Measurements from ENCODE around the gene TNF. TPM values are rescaled to one million over a fixed set of nuclear protein-coding genes. Genes with fewer than 3 reads are reported as not detected.
A peak's percentile ranks its signal among the peaks of the same experiment; 100 is the strongest.

TNF gene
- total and polyA plus RNA-seq, 4 experiments from 2014 or later, result 3.9 to 28.2 (median 17.5) TPM

DNA sequence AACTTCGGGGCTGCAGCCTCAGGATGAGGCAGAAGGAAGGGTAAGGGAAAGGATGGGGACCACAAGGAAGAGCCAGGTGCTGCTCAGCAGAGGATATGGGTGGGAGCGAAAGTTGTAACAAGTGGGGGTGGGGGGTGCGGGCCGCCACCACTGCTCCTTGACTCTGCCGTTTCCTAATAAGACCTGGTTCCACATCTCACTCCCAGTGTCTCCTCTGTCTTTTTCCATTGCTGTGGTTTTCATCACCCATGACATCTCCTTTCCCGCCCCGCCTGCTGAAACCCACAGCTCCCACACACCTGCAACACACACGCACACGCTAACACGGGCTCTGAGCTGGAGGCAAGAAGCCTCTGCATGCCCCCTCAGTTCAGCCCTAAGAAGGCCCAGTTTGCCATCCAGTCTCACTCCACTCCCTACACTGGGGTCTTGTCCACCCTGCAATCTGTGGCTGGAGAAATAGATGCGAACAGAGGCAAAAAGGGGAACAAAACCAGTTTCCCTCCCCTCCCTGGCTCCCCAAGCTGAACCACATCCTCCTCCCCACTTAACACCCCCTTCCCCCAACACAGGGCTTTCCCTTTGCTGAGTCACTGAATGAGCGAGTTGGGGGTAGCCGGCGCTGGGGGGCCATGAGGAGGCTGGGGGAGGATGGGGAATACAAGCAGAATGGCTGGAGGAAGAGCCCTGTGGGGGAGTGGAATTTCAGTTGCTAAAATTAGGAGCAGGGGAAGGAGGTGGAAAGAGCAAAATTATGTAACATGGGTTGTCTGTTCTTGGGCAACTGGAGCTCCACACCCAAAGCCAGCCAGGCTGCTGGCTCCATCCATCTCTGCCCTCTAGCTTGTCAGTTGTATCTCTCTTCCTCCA is 16.5 kb upstream of the TNF start:
- Histone ChIP-seq H3K4me1 (ENCODE audit: insufficient read depth, low read length) (peaks cover 79% of the 10 kb centered on the region), H3K4me3 (ENCODE audit: low read length in 2 of 2) (peak overlapping the region; percentile 1 to 53), H3K9me3 (ENCODE audit: control insufficient read depth in 1 of 2, low read length in 2 of 2) (no peaks in the 10 kb centered on the region), H3K36me3 (ENCODE audit: insufficient read depth, low read length) (no peaks in the 10 kb centered on the region), H3K27ac (ENCODE audit: low read depth, low read length) (peak overlapping the region; percentile 58), H3K27me3 (ENCODE audit: insufficient read depth, low read length) (no peaks in the 10 kb centered on the region)
- H3K27ac Mint-ChIP-seq, result peak overlapping the region; percentile 91 to 99 (median 95)
- DNase-seq, result peak; percentile 64 to 89 (median 72)
- ChIA-PET CTCF (ENCODE audit: partially characterized antibody) (interaction anchor here (0.8 to 35.1 kb wide), 6 partner anchors 9 to 40 kb away, joined by 3 to 1152 read pairs (median 8); partner anchors contain the start of genes ATP6V1G2, LST1, LTB and NCR3), POLR2A (ENCODE audit: partially characterized antibody) (interaction anchor here (0.6 to 52.5 kb wide), 12 partner anchors 9 to 304 kb away, joined by 3 to 3597 read pairs (median 3); partner anchors contain the start of genes ABHD16A, ATP6V1G2, BAG6 and DDAH2)
- peaks cover 48 to 77% (median 62%) of the 10 kb centered on the region in 4 donors for H3K4me1 Mint-ChIP-seq
- H3K27me3 Mint-ChIP-seq, result no peaks in the 10 kb centered on the region
- intact Hi-C loops (cut with micrococcal nuclease), result loop anchor here (1.0 kb wide), 2 partner anchors 9 to 23 kb away; partner anchors contain the start of gene LTB
- H3K4me3 Mint-ChIP-seq, result peak overlapping the region; percentile 76 to 90 (median 84)
- H3K9me3 Mint-ChIP-seq, result no peaks in the 10 kb centered on the region
- H3K36me3 Mint-ChIP-seq, result peaks cover 17 to 20% of the 10 kb centered on the region in 2 donors

DNA sequence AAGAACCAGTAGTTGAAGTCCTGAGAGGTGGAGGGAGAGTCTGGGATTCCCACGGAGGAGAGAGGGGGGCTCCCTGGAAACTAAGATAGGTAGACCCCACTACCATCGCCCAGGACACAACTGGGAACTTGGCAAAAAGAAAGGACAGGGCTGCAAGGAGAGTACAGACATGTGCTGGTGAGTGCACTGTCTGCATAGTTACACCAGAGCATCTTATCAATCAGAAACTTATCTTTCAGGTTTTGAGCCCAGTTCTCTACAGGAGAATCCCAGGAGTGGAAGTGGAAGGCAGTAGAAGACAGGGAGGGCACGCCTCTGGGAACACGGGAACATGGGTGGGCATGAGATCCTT is 15.8 kb upstream of the TNF start:
- H3K36me3 ChIP-seq (ENCODE audit: insufficient read depth, low read length), result no peaks in the 10 kb centered on the region
- Mint-ChIP-seq H3K4me3 (peak overlapping the region; percentile 78 to 90 (median 84)), H3K27me3 (no peaks in the 10 kb centered on the region), H3K27ac (peak overlapping the region; percentile 91 to 99 (median 95)), H3K4me1 (peaks cover 50 to 82% (median 63%) of the 10 kb centered on the region in 4 donors), H3K9me3 (no peaks in the 10 kb centered on the region), H3K36me3 (peaks cover 19 to 22% of the 10 kb centered on the region in 2 donors)
- CTCF ChIA-PET (ENCODE audit: partially characterized antibody), result interaction anchor here (0.8 to 35.1 kb wide), 7 partner anchors 8 to 39 kb away, joined by 3 to 1152 read pairs (median 10); partner anchors contain the start of genes ATP6V1G2, LST1, LTB and NCR3
- H3K4me3 ChIP-seq (ENCODE audit: low read length in 2 of 2), result peak overlapping the region in 1 of 2 donors; percentile 53
- H3K9me3 ChIP-seq (ENCODE audit: control insufficient read depth in 1 of 2, low read length in 2 of 2), result no peaks in the 10 kb centered on the region
- POLR2A ChIA-PET (ENCODE audit: partially characterized antibody), result interaction anchor here (0.9 to 52.5 kb wide), 8 partner anchors 10 to 303 kb away, joined by 3 to 3597 read pairs (median 8); partner anchors contain the start of genes ABHD16A, BAG6, DDX39B and LST1
- intact Hi-C loops (cut with micrococcal nuclease), result loop anchor here (1.0 kb wide), 2 partner anchors 9 to 23 kb away; partner anchors contain the start of gene LTB
- H3K4me1 ChIP-seq (ENCODE audit: insufficient read depth, low read length), result peaks cover 82% of the 10 kb centered on the region
- peak overlapping the region; percentile 58 for H3K27ac ChIP-seq (ENCODE audit: low read depth, low read length)
- no peak for DNase-seq
- H3K27me3 ChIP-seq (ENCODE audit: insufficient read depth, low read length), result no peaks in the 10 kb centered on the region

DNA sequence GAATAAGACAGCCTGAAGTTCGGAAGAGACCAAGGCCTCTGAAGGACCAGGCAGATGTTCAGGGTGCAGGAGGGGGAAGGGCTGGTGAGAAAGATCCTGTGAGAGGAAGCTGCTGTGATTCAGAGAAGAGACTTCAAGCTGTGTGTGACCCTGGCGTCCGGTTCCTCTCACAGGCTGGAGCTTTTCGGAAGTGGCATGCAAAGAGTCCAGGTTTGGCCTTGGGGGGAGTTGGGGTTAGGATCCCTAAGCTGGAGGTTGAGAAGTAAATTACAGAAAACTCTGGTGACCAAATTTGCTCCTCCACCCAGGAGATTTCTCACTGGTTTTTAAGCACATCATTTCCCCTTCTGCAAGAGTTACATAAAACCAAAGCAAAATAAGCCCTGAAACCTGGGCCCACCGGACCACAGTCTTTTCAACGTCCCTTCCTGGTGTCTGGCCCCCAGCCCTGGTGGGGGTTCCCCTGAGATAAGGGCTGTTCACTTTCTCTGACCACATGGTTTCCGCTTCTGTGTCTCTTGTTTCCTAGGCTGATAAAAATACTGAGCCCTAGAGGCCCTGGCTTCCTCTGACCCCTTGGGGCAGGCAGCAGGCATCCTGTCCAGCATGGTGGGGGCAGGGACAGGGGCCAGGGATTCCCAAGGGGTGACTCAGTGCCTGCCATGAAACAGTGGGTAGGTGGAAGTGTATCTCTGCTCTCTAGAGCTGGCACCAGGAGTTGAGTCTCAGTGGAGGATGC is 15.2 kb upstream of the TNF start:
- Mint-ChIP-seq H3K4me3 (peak overlapping the region; percentile 78 to 90 (median 84)), H3K36me3 (peaks cover 24 to 25% of the 10 kb centered on the region in 2 donors), H3K27me3 (no peaks in the 10 kb centered on the region), H3K4me1 (peaks cover 53 to 87% (median 65%) of the 10 kb centered on the region in 4 donors), H3K9me3 (no peaks in the 10 kb centered on the region), H3K27ac (peak overlapping the region; percentile 91 to 99 (median 95))
- intact Hi-C loops (cut with micrococcal nuclease), result loop anchor here (1.0 kb wide), 3 partner anchors 8 to 22 kb away; partner anchors contain the start of genes LTA and LTB
- Histone ChIP-seq H3K27me3 (ENCODE audit: insufficient read depth, low read length) (no peaks in the 10 kb centered on the region), H3K4me1 (ENCODE audit: insufficient read depth, low read length) (peaks cover 87% of the 10 kb centered on the region), H3K9me3 (ENCODE audit: control insufficient read depth in 1 of 2, low read length in 2 of 2) (no peaks in the 10 kb centered on the region), H3K27ac (ENCODE audit: low read depth, low read length) (peak overlapping the region; percentile 58), H3K36me3 (ENCODE audit: insufficient read depth, low read length) (no peaks in the 10 kb centered on the region), H3K4me3 (ENCODE audit: low read length in 2 of 2) (peak overlapping the region in 1 of 2 donors; percentile 53)
- POLR2A ChIA-PET (ENCODE audit: partially characterized antibody), result interaction anchor here (0.7 to 52.5 kb wide), 6 partner anchors 10 to 271 kb away, joined by 3 to 3597 read pairs (median 16); partner anchors contain the start of genes ATP6V1G2, DDX39B, LST1 and LTA
- CTCF ChIA-PET (ENCODE audit: partially characterized antibody), result interaction anchor here (0.8 to 35.1 kb wide), 6 partner anchors 9 to 39 kb away, joined by 3 to 1152 read pairs (median 12); partner anchors contain the start of genes LST1, LTB, NCR3 and NFKBIL1
- DNase-seq, result peak in 3 of 5 donors; percentile 35 to 76 (median 38)

DNA sequence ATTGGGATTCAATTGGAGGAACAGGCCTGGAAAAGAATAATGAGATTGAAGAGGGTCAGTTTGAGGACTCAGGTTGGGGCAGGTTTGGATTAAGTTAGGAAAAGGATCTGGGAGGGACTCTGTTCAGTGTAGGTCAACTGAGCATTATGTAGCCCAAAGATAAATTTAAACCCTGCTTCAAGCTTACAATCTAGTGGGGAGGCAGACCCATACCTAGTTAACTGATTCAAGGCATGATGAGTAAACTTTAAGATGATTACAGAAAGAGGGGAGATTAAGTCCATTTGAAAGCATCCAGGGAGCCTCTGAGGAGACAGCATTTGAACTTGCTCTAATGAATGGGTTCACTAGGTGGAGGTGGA is 14.7 kb upstream of the TNF start:
- peaks cover 92% of the 10 kb centered on the region for H3K4me1 ChIP-seq (ENCODE audit: insufficient read depth, low read length)
- no peak overlapping the region for H3K4me3 ChIP-seq (ENCODE audit: low read length in 2 of 2)
- intact Hi-C loops (cut with micrococcal nuclease), result loop anchor here (1.0 kb wide), 1 partner anchor 12 kb away; the partner anchor contains the start of gene LTA
- DNase-seq, result no peak
- peak overlapping the region; percentile 72 to 99 (median 95) for H3K27ac Mint-ChIP-seq
- H3K27ac ChIP-seq (ENCODE audit: low read depth, low read length), result peak overlapping the region; percentile 58
- H3K36me3 ChIP-seq (ENCODE audit: insufficient read depth, low read length), result no peaks in the 10 kb centered on the region
- H3K9me3 Mint-ChIP-seq, result peaks cover 0 to 2% (median 0%) of the 10 kb centered on the region in 8 donors
- H3K27me3 ChIP-seq (ENCODE audit: insufficient read depth, low read length), result no peaks in the 10 kb centered on the region
- H3K9me3 ChIP-seq (ENCODE audit: control insufficient read depth in 1 of 2, low read length in 2 of 2), result no peaks in the 10 kb centered on the region
- H3K4me3 Mint-ChIP-seq, result peak overlapping the region in 7 of 8 donors; percentile 25 to 90 (median 85)
- H3K36me3 Mint-ChIP-seq, result peaks cover 28 to 30% of the 10 kb centered on the region in 2 donors
- POLR2A ChIA-PET (ENCODE audit: partially characterized antibody), result interaction anchor here (0.7 to 52.5 kb wide), 5 partner anchors 11 to 22 kb away, joined by 3 to 3597 read pairs (median 29); partner anchors contain the start of genes ATP6V1G2, DDX39B, LST1 and LTA
- no peaks in the 10 kb centered on the region for H3K27me3 Mint-ChIP-seq
- H3K4me1 Mint-ChIP-seq, result peaks cover 54 to 92% (median 70%) of the 10 kb centered on the region in 4 donors
- CTCF ChIA-PET (ENCODE audit: partially characterized antibody), result interaction anchor here (2.8 to 35.1 kb wide), 3 partner anchors 9 to 38 kb away, joined by 13 to 1152 read pairs (median 595); partner anchors contain the start of genes LST1, LTB, NCR3 and TNF

DNA sequence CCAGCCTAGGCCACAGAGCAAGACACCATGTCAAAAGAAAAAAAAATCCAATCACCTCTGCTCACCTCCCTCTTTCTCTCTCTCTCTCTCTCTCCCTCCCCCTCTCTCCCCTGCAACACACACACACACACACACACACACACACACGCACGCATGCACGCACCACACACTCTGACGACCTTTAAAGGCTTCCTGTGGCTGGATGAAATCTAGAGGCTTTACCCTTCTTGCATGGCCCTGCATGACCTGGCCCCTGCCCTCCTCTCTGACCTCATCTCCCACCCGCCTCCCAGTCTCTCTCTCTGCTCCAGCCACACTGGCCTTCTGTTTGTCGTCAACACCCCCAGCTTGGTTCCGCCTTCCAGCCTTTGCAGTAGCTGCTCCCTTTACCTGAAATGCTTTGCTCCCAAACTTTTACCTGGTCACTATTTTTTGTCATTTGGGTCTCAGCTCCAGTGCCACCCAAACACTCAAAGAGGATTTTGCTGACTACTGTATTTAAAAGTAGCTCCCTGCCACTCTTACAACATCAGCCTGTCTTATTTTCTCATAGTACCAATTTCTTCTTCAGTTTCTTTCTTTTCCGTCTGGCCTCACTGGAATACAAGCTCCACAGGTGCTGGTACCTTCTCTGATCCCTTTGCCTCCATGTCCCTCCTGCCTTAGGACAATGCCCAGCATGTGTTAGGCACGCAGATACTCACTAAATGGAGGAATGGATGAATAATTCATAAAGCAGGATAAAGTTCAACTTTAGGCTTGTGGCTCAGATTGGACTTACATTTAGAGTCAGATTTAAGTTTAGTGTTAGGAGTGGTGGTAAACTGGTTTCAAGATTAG is 7.6 kb upstream of the TNF start:
- Histone ChIP-seq H3K9me3 (ENCODE audit: control insufficient read depth in 1 of 2, low read length in 2 of 2) (no peaks in the 10 kb centered on the region), H3K4me1 (ENCODE audit: insufficient read depth, low read length) (peaks cover 90% of the 10 kb centered on the region), H3K27me3 (ENCODE audit: insufficient read depth, low read length) (no peaks in the 10 kb centered on the region), H3K4me3 (ENCODE audit: low read length in 2 of 2) (no peak overlapping the region), H3K27ac (ENCODE audit: low read depth, low read length) (peak overlapping the region; percentile 79), H3K36me3 (ENCODE audit: insufficient read depth, low read length) (no peaks in the 10 kb centered on the region)
- peaks cover 53 to 87% (median 68%) of the 10 kb centered on the region in 4 donors for H3K4me1 Mint-ChIP-seq
- H3K36me3 Mint-ChIP-seq, result peaks cover 20 to 26% of the 10 kb centered on the region in 2 donors
- no peaks in the 10 kb centered on the region for H3K27me3 Mint-ChIP-seq
- ChIA-PET POLR2A (ENCODE audit: partially characterized antibody) (interaction anchor here (0.8 to 52.5 kb wide), 4 partner anchors 4 to 86 kb away, joined by 3 to 3597 read pairs (median 1800); partner anchors contain the start of genes ATP6V1G2, BAG6, DDX39B and LST1), CTCF (ENCODE audit: partially characterized antibody) (interaction anchor here (0.9 to 35.1 kb wide), 7 partner anchors 9 to 75 kb away, joined by 3 to 1152 read pairs (median 4); partner anchors contain the start of genes LTB and NCR3)
- peak in 4 of 5 donors; percentile 37 to 56 (median 45) for DNase-seq
- peaks cover 0 to 9% (median 0%) of the 10 kb centered on the region in 8 donors for H3K9me3 Mint-ChIP-seq
- H3K4me3 Mint-ChIP-seq, result peak overlapping the region; percentile 48 to 83 (median 72)
- intact Hi-C loops (cut with micrococcal nuclease), result loop anchor here (1.0 kb wide), 2 partner anchors 8 to 9 kb away; no protein-coding TSS in a partner anchor
- H3K27ac Mint-ChIP-seq, result peak overlapping the region; percentile 95 to 99 (median 98)

All from CD4-positive, alpha-beta memory T cell (primary cell).